ENCODE data around the gene GARNL3. TPM values are rescaled to one million over a fixed set of nuclear protein-coding genes. Genes with fewer than 3 reads are reported as not detected.

The GARNL3 gene
- polyA plus RNA-seq, 1 donor = 24.0 TPM

DNA sequence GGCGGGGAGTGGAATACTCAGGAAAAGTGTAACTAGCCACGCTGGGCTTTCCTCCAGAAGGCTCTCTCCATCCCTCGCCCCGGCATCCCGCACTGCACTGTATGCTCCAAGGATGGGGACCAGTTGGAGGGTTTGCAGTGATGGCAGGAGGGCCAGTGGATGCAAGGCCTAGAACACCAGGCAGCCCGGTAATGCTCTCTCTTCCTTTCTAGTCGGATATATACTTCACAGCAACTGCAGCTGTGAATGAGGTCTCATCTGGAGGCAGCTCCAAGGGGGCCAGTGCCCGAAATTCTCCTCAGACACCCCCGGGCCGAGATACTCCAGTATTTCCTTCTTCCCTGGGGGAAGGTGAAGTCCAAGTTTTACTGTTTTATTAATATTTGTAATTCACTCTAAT is 122.4 kb downstream of the GARNL3 start:
- peak overlapping the region; percentile 93 for H3K27ac ChIP-seq (ENCODE audit: low read length)

DNA sequence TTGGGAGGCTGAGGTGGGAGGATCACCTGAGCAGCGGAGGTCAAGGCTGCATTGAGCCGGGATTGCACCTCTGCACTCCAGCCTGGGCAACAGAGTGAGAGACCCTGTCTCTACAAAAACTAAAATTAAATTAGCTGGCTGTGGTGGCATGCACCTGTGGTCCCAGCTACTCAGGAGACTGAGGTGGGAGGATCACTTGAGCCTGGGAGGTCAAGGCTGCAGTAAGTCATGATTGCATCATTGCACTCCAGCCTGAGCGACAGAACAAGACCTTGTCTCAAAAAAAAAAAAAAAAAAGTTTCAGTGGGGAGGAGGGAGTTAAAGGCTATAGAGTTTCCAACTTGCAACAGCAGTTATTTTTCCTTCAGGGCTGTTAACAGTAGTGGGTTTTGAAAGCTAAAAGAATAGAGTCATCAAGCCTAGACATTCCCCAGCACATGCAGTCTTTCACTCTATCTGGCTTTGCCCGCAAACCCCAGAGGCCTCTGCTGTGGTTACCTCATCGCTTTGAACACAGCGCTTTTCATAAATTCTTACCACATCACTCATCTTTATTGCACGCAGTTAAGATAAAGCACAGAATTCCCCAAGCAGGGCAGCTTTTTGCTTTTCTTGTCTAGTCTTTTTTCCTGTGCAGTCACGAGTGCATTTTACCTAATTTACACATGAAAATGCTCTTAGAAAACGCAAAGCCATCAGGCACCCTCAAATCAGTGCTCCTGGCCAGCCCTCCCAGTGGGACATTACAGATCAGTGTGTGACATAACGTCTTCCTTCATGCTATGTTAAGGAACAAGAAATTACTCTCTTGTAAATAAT is 123.7 kb downstream of the GARNL3 start:
- Histone ChIP-seq H3K36me3 (ENCODE audit: control insufficient read depth, insufficient read depth, low read length) (no peaks in the 10 kb centered on the region), H3K9me3 (ENCODE audit: control insufficient read depth, low read depth, low read length) (no peaks in the 10 kb centered on the region), H3K4me3 (ENCODE audit: low read length) (no peak overlapping the region), H3K27ac (ENCODE audit: low read length) (peak overlapping the region; percentile 93), H3K27me3 (ENCODE audit: control insufficient read depth, insufficient read depth, low read length) (no peaks in the 10 kb centered on the region), H3K4me1 (ENCODE audit: control insufficient read depth, insufficient read depth, low read length) (peaks cover 51% of the 10 kb centered on the region)
- DNase-seq = peak; percentile 96 to 98
- WGBS (ENCODE audit: insufficient coverage, low lambda C conversion rate) = 7% methylated on average over 6 of the region's 10 CpGs

More for the DNA sequence above, 122.4 kb downstream of the GARNL3 start:
- Histone ChIP-seq H3K4me3 (ENCODE audit: low read length) (no peak overlapping the region), H3K4me1 (ENCODE audit: control insufficient read depth, insufficient read depth, low read length) (peaks cover 39% of the 10 kb centered on the region), H3K36me3 (ENCODE audit: control insufficient read depth, insufficient read depth, low read length) (no peaks in the 10 kb centered on the region), H3K9me3 (ENCODE audit: control insufficient read depth, low read depth, low read length) (no peaks in the 10 kb centered on the region), H3K27me3 (ENCODE audit: control insufficient read depth, insufficient read depth, low read length) (no peaks in the 10 kb centered on the region)
- no peak for DNase-seq
- WGBS (ENCODE audit: insufficient coverage, low lambda C conversion rate) = no CpG with 5 or more reads among the region's 10 CpGs

DNA sequence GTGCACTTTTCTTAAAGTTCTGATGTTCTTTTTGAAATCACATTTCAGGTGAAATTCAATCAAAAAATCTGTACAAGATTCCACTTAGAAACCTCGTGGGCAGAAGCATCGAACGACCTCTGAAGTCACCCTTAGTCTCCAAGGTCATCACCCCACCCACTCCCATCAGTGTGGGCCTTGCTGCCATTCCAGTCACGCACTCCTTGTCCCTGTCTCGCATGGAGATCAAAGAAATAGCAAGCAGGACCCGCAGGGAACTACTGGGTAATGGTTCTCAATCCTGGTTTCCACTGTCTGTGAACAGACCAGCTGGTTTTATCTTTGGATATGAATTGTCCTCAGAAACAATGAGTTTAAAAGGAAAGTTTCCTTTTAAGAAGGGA is 124.3 kb downstream of the GARNL3 start:
- Histone ChIP-seq H3K27me3 (ENCODE audit: control insufficient read depth, insufficient read depth, low read length) (no peaks in the 10 kb centered on the region), H3K27ac (ENCODE audit: low read length) (peak overlapping the region; percentile 93), H3K4me1 (ENCODE audit: control insufficient read depth, insufficient read depth, low read length) (peaks cover 56% of the 10 kb centered on the region), H3K4me3 (ENCODE audit: low read length) (no peak overlapping the region), H3K36me3 (ENCODE audit: control insufficient read depth, insufficient read depth, low read length) (no peaks in the 10 kb centered on the region), H3K9me3 (ENCODE audit: control insufficient read depth, low read depth, low read length) (no peaks in the 10 kb centered on the region)
- WGBS (ENCODE audit: insufficient coverage, low lambda C conversion rate) = no CpG with 5 or more reads among the region's 6 CpGs
- no peak for DNase-seq

DNA sequence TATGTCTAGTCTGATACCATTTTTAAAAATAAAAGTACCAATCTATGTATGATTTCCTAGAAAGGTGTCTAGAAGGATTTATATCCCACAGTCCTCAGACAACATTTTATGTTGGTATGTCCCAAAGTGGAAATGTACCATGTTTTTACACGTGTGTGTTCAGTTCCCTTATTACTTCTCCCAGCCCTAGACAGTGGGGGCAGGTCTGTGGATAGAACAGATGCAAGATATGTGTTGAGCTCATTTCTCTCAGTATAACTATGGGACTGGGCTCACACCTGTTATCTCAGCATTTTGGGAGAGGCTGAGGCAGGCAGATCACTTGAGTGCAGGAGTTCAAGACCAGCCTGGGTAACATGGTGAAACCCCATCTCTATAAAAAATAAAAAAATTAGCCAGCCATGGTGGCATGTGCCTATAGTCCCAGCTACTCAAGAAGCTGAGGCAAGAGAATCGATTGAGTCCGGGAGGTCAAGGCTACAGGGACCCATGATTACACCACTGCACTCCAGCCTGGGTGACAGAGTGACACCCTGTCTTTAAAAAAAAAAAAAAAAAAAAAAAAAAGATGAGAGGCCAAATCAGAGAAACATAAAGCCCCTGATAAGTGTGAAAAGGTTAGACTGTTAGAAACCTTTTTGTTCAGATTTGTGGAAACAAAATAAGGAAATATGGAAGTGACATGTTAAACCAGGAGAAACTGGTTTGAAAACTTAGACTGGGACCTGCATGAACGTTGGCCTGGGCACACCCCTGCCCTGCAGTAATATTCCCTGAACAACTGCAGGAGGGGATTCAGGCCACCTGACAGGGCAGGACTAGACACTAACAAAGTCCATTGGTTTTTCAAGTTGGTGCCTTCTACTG is 125.0 kb downstream of the GARNL3 start:
- H3K4me1 ChIP-seq (ENCODE audit: control insufficient read depth, insufficient read depth, low read length) = peaks cover 60% of the 10 kb centered on the region
- WGBS (ENCODE audit: insufficient coverage, low lambda C conversion rate) = no CpG with 5 or more reads among the region's 4 CpGs
- peak overlapping the region; percentile 93 for H3K27ac ChIP-seq (ENCODE audit: low read length)
- H3K4me3 ChIP-seq (ENCODE audit: low read length) = no peak overlapping the region
- H3K9me3 ChIP-seq (ENCODE audit: control insufficient read depth, low read depth, low read length) = no peaks in the 10 kb centered on the region
- no peaks in the 10 kb centered on the region for H3K36me3 ChIP-seq (ENCODE audit: control insufficient read depth, insufficient read depth, low read length)
- no peaks in the 10 kb centered on the region for H3K27me3 ChIP-seq (ENCODE audit: control insufficient read depth, insufficient read depth, low read length)
- peak; percentile 70 to 84 for DNase-seq

DNA sequence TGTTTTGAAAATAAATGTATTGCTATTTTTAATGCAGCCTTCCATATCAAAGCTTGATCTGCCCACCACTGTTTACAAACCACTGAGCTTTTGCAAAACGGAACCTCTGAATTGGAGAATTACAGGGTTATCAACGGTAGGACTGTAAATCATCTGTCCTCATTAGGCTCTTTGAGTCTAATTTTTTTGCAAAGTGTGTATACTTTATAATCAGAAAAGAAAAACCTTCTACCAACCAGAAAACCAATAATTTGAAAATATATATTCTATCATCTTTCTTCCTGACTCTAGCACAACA is 125.6 kb downstream of the GARNL3 start:
- H3K27ac ChIP-seq (ENCODE audit: low read length) = peak overlapping the region; percentile 93
- H3K36me3 ChIP-seq (ENCODE audit: control insufficient read depth, insufficient read depth, low read length) = no peaks in the 10 kb centered on the region
- H3K27me3 ChIP-seq (ENCODE audit: control insufficient read depth, insufficient read depth, low read length) = no peaks in the 10 kb centered on the region
- no peaks in the 10 kb centered on the region for H3K9me3 ChIP-seq (ENCODE audit: control insufficient read depth, low read depth, low read length)
- peaks cover 66% of the 10 kb centered on the region for H3K4me1 ChIP-seq (ENCODE audit: control insufficient read depth, insufficient read depth, low read length)
- DNase-seq = no peak
- WGBS (ENCODE audit: insufficient coverage, low lambda C conversion rate) = no CpG with 5 or more reads among the region's 2 CpGs
- H3K4me3 ChIP-seq (ENCODE audit: low read length) = no peak overlapping the region

DNA sequence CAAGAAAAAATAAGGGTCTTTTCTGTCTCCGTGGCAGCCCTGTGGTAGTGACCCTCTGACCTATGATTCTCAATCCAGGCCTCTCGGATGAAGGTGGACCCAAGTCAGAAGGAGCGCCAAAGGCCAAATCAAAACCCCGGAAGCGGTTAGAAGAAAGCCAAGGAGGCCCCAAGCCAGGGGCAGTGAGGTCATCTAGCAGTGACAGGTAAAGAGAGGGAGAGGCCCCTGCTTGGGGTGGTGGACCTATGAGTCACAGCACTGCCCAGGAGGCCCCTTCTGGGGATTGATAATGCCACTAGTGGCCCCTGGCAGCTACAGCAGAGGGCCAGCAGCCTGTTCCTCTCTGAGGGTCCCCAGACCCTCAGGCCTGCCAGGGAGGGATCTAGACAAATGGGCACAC is 126.0 kb downstream of the GARNL3 start:
- H3K36me3 ChIP-seq (ENCODE audit: control insufficient read depth, insufficient read depth, low read length) = no peaks in the 10 kb centered on the region
- no peak overlapping the region for H3K4me3 ChIP-seq (ENCODE audit: low read length)
- peak; percentile 88 to 93 for DNase-seq
- peak overlapping the region; percentile 93 for H3K27ac ChIP-seq (ENCODE audit: low read length)
- H3K4me1 ChIP-seq (ENCODE audit: control insufficient read depth, insufficient read depth, low read length) = peaks cover 69% of the 10 kb centered on the region
- H3K27me3 ChIP-seq (ENCODE audit: control insufficient read depth, insufficient read depth, low read length) = no peaks in the 10 kb centered on the region
- no peaks in the 10 kb centered on the region for H3K9me3 ChIP-seq (ENCODE audit: control insufficient read depth, low read depth, low read length)
- no CpG with 5 or more reads among the region's 5 CpGs for WGBS (ENCODE audit: insufficient coverage, low lambda C conversion rate)

DNA sequence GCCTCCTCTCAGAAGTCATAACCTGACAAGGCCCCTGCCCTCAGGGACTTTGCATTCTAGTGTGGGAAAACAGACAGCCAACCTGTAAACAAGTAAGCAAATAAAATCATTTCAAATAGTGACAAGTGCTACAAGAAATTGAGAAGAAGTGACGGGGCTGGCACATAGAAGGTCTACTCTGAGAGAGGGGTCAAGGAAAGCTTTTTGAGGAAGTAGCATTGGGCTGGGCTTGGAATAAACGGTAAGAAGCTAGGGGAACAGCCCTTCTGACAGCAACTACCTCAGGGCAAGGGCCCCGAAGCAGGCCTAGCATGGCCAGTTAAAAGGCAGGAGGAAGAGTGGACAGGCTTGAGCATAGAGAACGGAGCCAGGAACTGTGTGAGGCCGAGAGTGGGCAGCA is 127.6 kb downstream of the GARNL3 start:
- DNase-seq = no peak
- Histone ChIP-seq H3K4me1 (ENCODE audit: control insufficient read depth, insufficient read depth, low read length) (peaks cover 71% of the 10 kb centered on the region), H3K27me3 (ENCODE audit: control insufficient read depth, insufficient read depth, low read length) (no peaks in the 10 kb centered on the region), H3K36me3 (ENCODE audit: control insufficient read depth, insufficient read depth, low read length) (no peaks in the 10 kb centered on the region), H3K27ac (ENCODE audit: low read length) (peak overlapping the region; percentile 66), H3K9me3 (ENCODE audit: control insufficient read depth, low read depth, low read length) (no peaks in the 10 kb centered on the region), H3K4me3 (ENCODE audit: low read length) (no peak overlapping the region)
- WGBS (ENCODE audit: insufficient coverage, low lambda C conversion rate) = 100% methylated on average over 1 of the region's 5 CpGs

DNA sequence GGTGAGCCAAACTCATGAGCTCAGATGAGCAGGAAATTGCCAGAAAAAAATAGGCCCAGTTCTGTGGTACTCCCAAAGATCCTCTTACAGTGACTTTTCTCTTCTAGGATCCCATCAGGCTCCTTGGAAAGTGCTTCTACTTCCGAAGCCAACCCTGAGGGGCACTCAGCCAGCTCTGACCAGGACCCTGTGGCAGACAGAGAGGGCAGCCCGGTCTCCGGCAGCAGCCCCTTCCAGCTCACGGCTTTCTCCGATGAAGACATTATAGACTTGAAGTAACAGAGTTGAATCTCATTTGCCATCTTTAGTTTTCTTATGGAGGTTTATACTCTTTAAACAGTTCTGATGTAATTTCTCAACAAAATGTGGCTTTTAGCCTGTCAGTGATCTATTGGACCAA is 128.4 kb downstream of the GARNL3 start:
- no peaks in the 10 kb centered on the region for H3K36me3 ChIP-seq (ENCODE audit: control insufficient read depth, insufficient read depth, low read length)
- no peaks in the 10 kb centered on the region for H3K9me3 ChIP-seq (ENCODE audit: control insufficient read depth, low read depth, low read length)
- no peak overlapping the region for H3K4me3 ChIP-seq (ENCODE audit: low read length)
- no CpG with 5 or more reads among the region's 5 CpGs for WGBS (ENCODE audit: insufficient coverage, low lambda C conversion rate)
- peaks cover 66% of the 10 kb centered on the region for H3K4me1 ChIP-seq (ENCODE audit: control insufficient read depth, insufficient read depth, low read length)
- peak overlapping the region; percentile 66 for H3K27ac ChIP-seq (ENCODE audit: low read length)
- no peak for DNase-seq
- no peaks in the 10 kb centered on the region for H3K27me3 ChIP-seq (ENCODE audit: control insufficient read depth, insufficient read depth, low read length)

DNA sequence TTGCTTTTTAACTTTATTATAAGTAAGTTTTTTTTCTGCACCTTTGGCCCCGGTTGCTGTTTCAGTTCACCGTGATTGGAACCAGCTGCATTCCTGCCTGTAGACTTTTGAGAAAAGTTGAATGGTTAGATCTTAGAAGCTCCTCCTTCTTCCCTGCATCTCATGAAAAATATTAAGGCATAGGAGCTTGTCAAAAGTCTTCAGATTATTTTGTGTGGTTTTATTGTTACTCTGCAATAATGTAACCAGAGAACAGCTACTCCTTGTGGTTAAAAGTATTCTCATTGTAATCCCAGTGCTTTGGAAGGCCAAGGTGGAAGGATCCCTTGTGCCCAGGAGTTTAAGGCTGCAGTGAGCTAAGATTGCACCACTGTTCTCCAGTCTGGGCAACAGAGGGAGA is 129.1 kb downstream of the GARNL3 start:
- H3K27me3 ChIP-seq (ENCODE audit: control insufficient read depth, insufficient read depth, low read length) = no peaks in the 10 kb centered on the region
- H3K4me3 ChIP-seq (ENCODE audit: low read length) = no peak overlapping the region
- peak in 1 of 2 donors; percentile 57 for DNase-seq
- no peaks in the 10 kb centered on the region for H3K9me3 ChIP-seq (ENCODE audit: control insufficient read depth, low read depth, low read length)
- H3K27ac ChIP-seq (ENCODE audit: low read length) = peak overlapping the region; percentile 66
- H3K4me1 ChIP-seq (ENCODE audit: control insufficient read depth, insufficient read depth, low read length) = peaks cover 67% of the 10 kb centered on the region
- no CpG with 5 or more reads among the region's 2 CpGs for WGBS (ENCODE audit: insufficient coverage, low lambda C conversion rate)
- H3K36me3 ChIP-seq (ENCODE audit: control insufficient read depth, insufficient read depth, low read length) = no peaks in the 10 kb centered on the region

DNA sequence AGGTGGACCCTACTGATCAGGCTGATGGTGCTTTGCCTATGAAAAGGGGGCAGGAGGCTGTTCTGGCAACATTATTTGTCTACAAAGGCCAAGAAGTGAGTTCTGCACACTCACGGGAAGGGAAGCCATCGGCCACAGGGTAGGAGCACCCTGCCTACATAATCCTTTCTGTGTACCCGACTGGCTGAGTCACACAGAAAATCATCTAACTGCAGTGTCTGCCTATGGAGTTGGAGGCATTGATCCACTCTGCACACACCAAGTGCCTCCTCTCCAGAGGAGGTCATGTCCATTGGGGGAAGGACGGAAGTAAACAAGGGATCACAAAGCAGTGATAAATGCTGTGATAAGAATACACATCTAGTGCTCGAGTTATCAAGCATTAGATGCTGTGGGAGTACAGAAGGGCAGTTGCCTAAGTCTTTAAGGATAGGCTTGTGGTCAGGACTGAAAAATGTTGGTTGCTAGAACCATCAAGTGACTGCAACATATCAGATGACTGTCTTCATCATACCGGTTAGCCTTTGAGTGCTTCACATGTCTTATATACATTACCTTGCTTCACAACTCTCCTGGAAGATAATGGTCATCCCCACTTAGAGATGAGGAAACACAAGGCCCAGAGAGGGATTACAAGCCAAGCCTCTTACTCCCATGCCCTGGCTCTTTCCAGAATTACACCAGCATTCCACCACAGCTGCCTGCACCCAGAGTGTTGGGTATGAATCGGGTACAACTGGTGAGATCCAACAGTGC is 131.1 kb downstream of the GARNL3 start:
- Histone ChIP-seq H3K27me3 (ENCODE audit: control insufficient read depth, insufficient read depth, low read length) (no peaks in the 10 kb centered on the region), H3K4me3 (ENCODE audit: low read length) (peak overlapping the region; percentile 71), H3K27ac (ENCODE audit: low read length) (peak overlapping the region; percentile 95), H3K9me3 (ENCODE audit: control insufficient read depth, low read depth, low read length) (no peaks in the 10 kb centered on the region), H3K4me1 (ENCODE audit: control insufficient read depth, insufficient read depth, low read length) (peaks cover 56% of the 10 kb centered on the region), H3K36me3 (ENCODE audit: control insufficient read depth, insufficient read depth, low read length) (peaks cover 10% of the 10 kb centered on the region)
- peak; percentile 55 to 75 for DNase-seq
- no CpG with 5 or more reads among the region's 7 CpGs for WGBS (ENCODE audit: insufficient coverage, low lambda C conversion rate)

Data from large intestine (tissue), 3 donors.